Right atrium auricular region (tissue), 2 donors: Measurements from ENCODE around the gene RLF. TPM values are rescaled to one million over a fixed set of nuclear protein-coding genes. Genes with fewer than 3 reads are reported as not detected.

Source experiments
- DNase-seq: peaks from one replicate; pipeline ENCODE4 v3.0.0-alpha.2; 2019; ENCODE audit warnings: low spot score
- H3K27ac ChIP-seq, 2 donors: fragments of 200-600 bp; sonication (generic); 1 replicate in 1 of 2; 2 replicates in 1 of 2; pipeline ENCODE4 v1.5.1; 2016 to 2019
- H3K27me3 ChIP-seq, 2 donors: fragments of 200-600 bp; sonication (generic); one replicate each; pipeline versions ENCODE4 v1.5.1 to v1.6.0; 2017 to 2019
- H3K36me3 ChIP-seq: fragments of 200-600 bp; sonication (generic); one replicate; pipeline ENCODE4 v1.5.1; 2016
- H3K4me1 ChIP-seq, 2 donors: fragments of 200-600 bp; sonication (generic); one replicate each; pipeline versions ENCODE4 v1.5.1 to v1.6.0; 2017 to 2019
- H3K4me3 ChIP-seq, 2 donors: fragments of 200-600 bp; sonication (generic); 1 replicate in 1 of 2; 2 replicates in 1 of 2; pipeline ENCODE4 v1.5.1; 2017 to 2019; ENCODE audit warnings: mild to moderate bottlenecking in 1 of 2, moderate library complexity in 1 of 2
- H3K9me3 ChIP-seq, 2 donors: fragments of 200-600 bp; sonication (generic); one replicate each; pipeline ENCODE4 v1.5.1; 2019
- total RNA-seq, 2 donors: library from RNA; depleted of rRNA; stranded (reverse); fragments of >200 nt; gene quantifications; one replicate each; pipeline ENCODE4 v1.1.0, GENCODE V29; 2016
- TF ChIP-seq, protein P1 (sequence below), 2 donors: fragments of 200-600 bp; sonication (generic); IDR thresholded peaks; one replicate each; pipeline ENCODE4 v1.5.1; 2019; ENCODE audit warnings: antibody characterized with exemption in 2 of 2

RLF gene
- total RNA-seq, 2 donors from 2014 or later, result 11.4 to 12.6 TPM

DNA sequence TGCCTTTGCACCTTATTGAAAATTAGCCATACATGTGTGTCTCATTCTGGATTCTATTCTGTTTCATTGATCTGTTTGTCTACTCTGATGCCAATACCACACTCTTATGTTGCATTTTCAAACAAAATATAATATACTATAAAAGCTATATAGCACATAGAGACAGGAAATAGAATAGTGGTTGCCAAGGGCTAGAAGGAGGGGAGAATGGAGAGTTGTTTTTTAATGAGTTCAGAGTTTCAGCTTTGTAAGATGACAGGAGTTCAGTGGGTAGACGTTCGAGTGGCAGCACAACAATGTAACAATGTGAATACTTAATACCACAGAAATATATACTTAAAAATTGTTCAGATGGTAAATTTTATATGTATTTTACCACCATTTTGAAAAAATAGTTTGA is 17.0 kb downstream of the RLF start:
- no peaks in the 10 kb centered on the region for H3K36me3 ChIP-seq
- no peak overlapping the region for H3K4me3 ChIP-seq
- H3K9me3 ChIP-seq, result no peaks in the 10 kb centered on the region
- peaks cover 0 to 26% of the 10 kb centered on the region in 2 donors for H3K4me1 ChIP-seq
- H3K27me3 ChIP-seq, result no peaks in the 10 kb centered on the region
- DNase-seq, result no peak
- TF ChIP-seq, protein P1, sequence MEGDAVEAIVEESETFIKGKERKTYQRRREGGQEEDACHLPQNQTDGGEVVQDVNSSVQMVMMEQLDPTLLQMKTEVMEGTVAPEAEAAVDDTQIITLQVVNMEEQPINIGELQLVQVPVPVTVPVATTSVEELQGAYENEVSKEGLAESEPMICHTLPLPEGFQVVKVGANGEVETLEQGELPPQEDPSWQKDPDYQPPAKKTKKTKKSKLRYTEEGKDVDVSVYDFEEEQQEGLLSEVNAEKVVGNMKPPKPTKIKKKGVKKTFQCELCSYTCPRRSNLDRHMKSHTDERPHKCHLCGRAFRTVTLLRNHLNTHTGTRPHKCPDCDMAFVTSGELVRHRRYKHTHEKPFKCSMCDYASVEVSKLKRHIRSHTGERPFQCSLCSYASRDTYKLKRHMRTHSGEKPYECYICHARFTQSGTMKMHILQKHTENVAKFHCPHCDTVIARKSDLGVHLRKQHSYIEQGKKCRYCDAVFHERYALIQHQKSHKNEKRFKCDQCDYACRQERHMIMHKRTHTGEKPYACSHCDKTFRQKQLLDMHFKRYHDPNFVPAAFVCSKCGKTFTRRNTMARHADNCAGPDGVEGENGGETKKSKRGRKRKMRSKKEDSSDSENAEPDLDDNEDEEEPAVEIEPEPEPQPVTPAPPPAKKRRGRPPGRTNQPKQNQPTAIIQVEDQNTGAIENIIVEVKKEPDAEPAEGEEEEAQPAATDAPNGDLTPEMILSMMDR (IDR thresholded peaks at IDR 0.05), result no peak
- no peak overlapping the region for H3K27ac ChIP-seq

DNA sequence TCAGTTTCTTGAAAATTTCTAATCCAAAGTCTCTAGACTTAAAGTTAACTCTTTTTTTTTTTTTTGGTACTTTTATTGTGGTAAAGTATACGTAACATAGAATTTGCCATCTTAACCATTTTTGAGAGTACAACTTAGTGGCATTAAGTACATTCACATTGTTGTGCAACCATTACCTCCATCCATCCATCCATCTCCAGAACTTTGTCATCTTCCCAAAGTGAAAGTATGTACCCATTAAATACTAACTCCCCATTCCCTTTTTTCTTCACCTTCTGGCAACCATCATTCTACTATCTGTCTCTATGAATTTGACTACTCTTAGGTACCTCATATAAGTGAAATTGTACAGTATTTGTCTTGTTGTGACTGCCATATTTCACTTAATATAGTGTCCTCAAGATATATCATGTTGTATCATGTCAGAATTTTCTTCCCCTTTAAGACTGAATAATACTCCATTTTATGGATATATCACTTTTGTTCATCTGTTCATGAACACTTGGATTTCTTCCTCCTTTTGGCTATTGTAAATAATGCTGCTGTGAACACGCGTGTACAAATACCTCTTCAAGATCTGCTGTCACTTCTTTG is 18.4 kb downstream of the RLF start:
- Histone ChIP-seq H3K4me1 (peaks cover 0 to 27% of the 10 kb centered on the region in 2 donors), H3K9me3 (no peaks in the 10 kb centered on the region), H3K27me3 (no peaks in the 10 kb centered on the region), H3K27ac (no peak overlapping the region), H3K36me3 (no peaks in the 10 kb centered on the region), H3K4me3 (no peak overlapping the region)
- no peak for DNase-seq
- TF ChIP-seq, protein P1 (IDR thresholded peaks at IDR 0.05), result no peak

DNA sequence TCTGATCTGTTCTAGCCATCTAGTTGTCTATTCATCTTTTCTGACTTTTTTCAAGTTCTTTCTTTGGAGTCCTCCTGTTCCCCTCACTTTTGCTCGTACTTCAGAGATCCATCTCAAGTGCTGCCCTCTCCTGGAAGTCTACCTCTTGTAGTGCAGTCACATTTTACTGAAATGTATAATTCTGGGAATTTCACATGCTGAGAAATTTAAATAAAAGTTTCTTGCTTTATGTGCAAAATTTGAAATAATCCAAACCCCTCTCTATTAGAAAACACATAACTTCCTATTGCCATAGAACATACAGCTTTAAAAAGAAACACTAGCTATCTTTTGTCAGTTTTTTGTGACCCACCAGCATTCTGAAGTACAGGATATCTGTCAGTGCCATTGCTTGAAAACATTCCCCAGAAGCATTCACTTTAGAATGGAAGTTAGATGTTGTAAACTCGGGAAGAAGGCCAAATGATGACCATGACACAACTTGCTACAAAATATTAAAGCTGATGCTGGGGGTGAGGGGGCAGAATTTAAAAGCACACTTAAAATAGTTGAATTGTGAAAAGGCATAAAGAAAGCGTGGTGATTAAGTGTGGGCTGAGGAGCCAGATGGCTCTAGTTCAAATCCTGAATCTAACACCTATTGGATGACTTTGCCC is 22.0 kb downstream of the RLF start:
- Histone ChIP-seq H3K4me1 (peaks cover 0 to 50% of the 10 kb centered on the region in 2 donors), H3K36me3 (no peaks in the 10 kb centered on the region), H3K27ac (no peak overlapping the region), H3K9me3 (no peaks in the 10 kb centered on the region), H3K4me3 (no peak overlapping the region), H3K27me3 (no peaks in the 10 kb centered on the region)
- TF ChIP-seq, protein P1 (IDR thresholded peaks at IDR 0.05), result peak in 1 of 2 donors; percentile 38
- DNase-seq, result no peak

DNA sequence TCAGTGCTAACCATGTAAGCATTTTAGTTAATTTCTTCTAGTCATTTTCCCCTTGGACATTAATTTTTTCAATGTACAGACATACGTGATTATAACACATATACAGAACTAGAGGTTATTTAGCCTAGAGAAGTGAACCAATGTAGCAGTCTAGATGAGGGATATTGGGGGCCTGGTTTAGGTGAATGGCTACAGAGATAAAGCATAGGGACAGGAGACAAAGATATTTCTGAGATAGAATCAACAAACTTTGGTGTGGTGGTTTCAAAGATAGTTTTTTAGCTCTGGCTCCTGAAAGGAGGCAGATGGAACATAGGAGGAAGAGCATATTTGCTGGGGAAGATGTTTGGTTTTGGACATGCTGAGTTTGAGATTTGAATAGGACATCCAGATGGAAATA is 23.0 kb downstream of the RLF start:
- Histone ChIP-seq H3K4me1 (peaks cover 0 to 50% of the 10 kb centered on the region in 2 donors), H3K27ac (no peak overlapping the region), H3K36me3 (no peaks in the 10 kb centered on the region), H3K4me3 (no peak overlapping the region), H3K27me3 (no peaks in the 10 kb centered on the region), H3K9me3 (no peaks in the 10 kb centered on the region)
- TF ChIP-seq, protein P1 (IDR thresholded peaks at IDR 0.05), result no peak
- DNase-seq, result no peak

DNA sequence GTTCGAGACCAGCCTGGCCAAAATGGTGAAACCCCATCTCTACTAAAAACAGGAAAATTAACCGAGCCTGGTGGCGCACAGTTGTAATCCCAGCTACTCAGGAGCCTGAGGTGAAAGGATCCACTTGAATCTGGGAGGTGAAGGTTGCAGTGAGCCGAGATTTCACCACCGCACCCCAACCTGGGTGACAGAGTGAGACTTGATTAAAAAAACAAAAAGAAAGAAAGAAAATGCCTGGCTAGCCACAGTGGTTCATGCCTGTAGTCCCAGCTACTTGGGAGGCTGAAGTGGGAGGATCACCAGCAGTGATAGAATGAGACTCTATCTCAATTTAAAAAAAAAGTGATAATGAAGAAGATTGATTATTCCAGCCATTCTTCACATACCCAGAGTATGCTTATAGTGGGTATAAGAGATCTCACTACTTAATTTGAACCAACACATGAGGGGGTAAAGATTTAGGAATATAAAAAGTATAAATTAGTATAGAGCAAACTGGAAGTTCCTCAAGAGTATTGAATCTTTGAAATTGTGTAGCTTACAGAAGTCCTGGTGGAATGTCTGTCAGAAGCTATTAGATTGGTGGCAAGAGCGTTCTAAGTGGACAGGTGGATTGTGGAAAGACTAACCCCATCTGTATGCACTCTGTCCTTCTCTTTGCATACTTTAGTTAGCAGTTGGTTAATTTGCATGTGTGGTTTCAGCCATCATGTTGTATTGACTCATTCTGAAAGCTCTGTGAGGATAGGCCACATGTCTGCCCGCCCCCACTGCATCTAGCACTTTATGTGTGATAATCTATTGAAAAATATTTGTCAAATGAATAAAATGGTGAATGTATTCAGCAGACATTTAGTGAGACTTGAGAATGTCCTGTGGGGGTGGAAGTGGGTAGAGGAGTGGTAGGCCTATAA is 25.0 kb downstream of the RLF start:
- Histone ChIP-seq H3K27ac (peak overlapping the region in 1 of 2 donors; percentile 57), H3K36me3 (peaks cover 3% of the 10 kb centered on the region), H3K27me3 (no peaks in the 10 kb centered on the region), H3K4me1 (peaks cover 0 to 44% of the 10 kb centered on the region in 2 donors), H3K4me3 (no peak overlapping the region), H3K9me3 (no peaks in the 10 kb centered on the region)
- TF ChIP-seq, protein P1 (IDR thresholded peaks at IDR 0.05), result no peak
- DNase-seq, result no peak
